H1 (cell line): Measurements from ENCODE around the gene TEAD4. TPM values are rescaled to one million over a fixed set of nuclear protein-coding genes. Genes with fewer than 3 reads are reported as not detected.

ENCODE experiments used
- CTCF ChIA-PET: fragments of 300-600 bp; sonication (Branson Sonifier 250); formaldehyde crosslinking; loops from one replicate; lab custom pipeline; 2021; ENCODE audit not compliant: partially characterized antibody; lab: Charles Lee
- POLR2A ChIA-PET: fragments of 300-600 bp; sonication (Branson Sonifier 250); formaldehyde crosslinking; loops from one replicate; lab custom pipeline; 2021; ENCODE audit warnings: inconsistent platforms; ENCODE audit not compliant: partially characterized antibody; lab: Charles Lee
- DNase-seq, 2 experiments: peaks; one replicate each; pipeline versions ENCODE4 v3.0.0 to v3.0.0-alpha.2; 2010 to 2022; ENCODE audit warnings: low spot score in 2 of 2, low read depth in 1 of 2, mixed read lengths in 1 of 2
- FAIRE-seq: peaks from 2 replicates; lab custom pipeline; 2011; peaks lifted over from hg19 to GRCh38; lab: Jason Lieb, UNC
- H2AFZ ChIP-seq: 2 replicates; pipeline ENCODE4 v1.8.1; 2012; ENCODE audit warnings: low read length, inconsistent platforms
- H2AK5ac ChIP-seq: 2 replicates; pipeline ENCODE4 v1.6.1; 2013; ENCODE audit warnings: low read depth, low read length
- H2BK120ac ChIP-seq: replicated peaks from 2 replicates; pipeline ENCODE3; 2013; ENCODE audit warnings: low read depth, low read length, inconsistent platforms
- H2BK12ac ChIP-seq: 2 replicates; pipeline ENCODE4 v1.6.1; 2013; ENCODE audit warnings: low read depth, low read length
- H2BK15ac ChIP-seq: 2 replicates; pipeline ENCODE4 v1.6.1; 2013; ENCODE audit warnings: low read length
- H2BK20ac ChIP-seq: 2 replicates; pipeline ENCODE4 v1.6.1; 2013; ENCODE audit warnings: low read length
- H2BK5ac ChIP-seq: 2 replicates; pipeline ENCODE4 v1.6.1; 2013; ENCODE audit warnings: low read depth, low read length
- H3K14ac ChIP-seq: 2 replicates; pipeline ENCODE4 v1.6.1; 2013; ENCODE audit warnings: inconsistent platforms; ENCODE audit not compliant: insufficient read length
- H3K18ac ChIP-seq: 2 replicates; pipeline ENCODE4 v1.6.1; 2013; ENCODE audit warnings: low read length; ENCODE audit errors: extremely low read depth
- H3K23ac ChIP-seq: 2 replicates; pipeline ENCODE4 v1.6.1; 2013; ENCODE audit warnings: inconsistent platforms; ENCODE audit not compliant: insufficient read length
- H3K23me2 ChIP-seq: 2 replicates; pipeline ENCODE4 v1.6.1; 2013; ENCODE audit warnings: low read depth, low read length
- H3K27ac ChIP-seq: 2 replicates; pipeline ENCODE4 v1.6.1; 2011; ENCODE audit warnings: low read depth, low read length, inconsistent platforms
- H3K27me3 ChIP-seq, 4 experiments: replicated peaks in 1 of 4; 1 replicate in 1 of 4; 2 replicates in 3 of 4; pipeline versions ENCODE4 v1.6.1 to v1.8.1; 2011 to 2013; ENCODE audit warnings: low read length in 3 of 4, mild to moderate bottlenecking in 3 of 4, inconsistent platforms in 2 of 4, mixed read lengths in 2 of 4, moderate library complexity in 1 of 4; ENCODE audit not compliant: control insufficient read depth in 3 of 4, insufficient read depth in 3 of 4; ENCODE audit errors: extremely low read depth in 1 of 4
- H3K36me3 ChIP-seq, 4 experiments: 2 replicates each; pipeline versions ENCODE4 v1.6.1 to v1.8.1; 2011 to 2013; ENCODE audit warnings: mild to moderate bottlenecking in 4 of 4, low read length in 3 of 4, moderate library complexity in 2 of 4, control low read depth in 1 of 4, inconsistent platforms in 1 of 4; ENCODE audit not compliant: insufficient read depth in 4 of 4, control insufficient read depth in 2 of 4
- H3K4ac ChIP-seq: replicated peaks from 2 replicates; pipeline ENCODE3; 2013; ENCODE audit warnings: low read length, low read depth, mixed read lengths, inconsistent platforms; ENCODE audit not compliant: insufficient read length
- H3K4me1 ChIP-seq, 4 experiments: replicated peaks in 1 of 4; 1 replicate in 1 of 4; 2 replicates in 3 of 4; pipeline versions ENCODE4 v1.6.1 to v1.8.1; 2011 to 2013; ENCODE audit warnings: low read length in 3 of 4, inconsistent platforms in 2 of 4, mixed read lengths in 1 of 4; ENCODE audit not compliant: insufficient read depth in 4 of 4, control insufficient read depth in 3 of 4
- H3K4me2 ChIP-seq, 2 experiments: 2 replicates each; pipeline versions ENCODE4 v1.6.1 to v1.8.1; 2011 to 2013; ENCODE audit warnings: low read depth in 2 of 2, low read length in 2 of 2, control low read depth in 1 of 2, inconsistent platforms in 1 of 2, mild to moderate bottlenecking in 1 of 2; ENCODE audit not compliant: insufficient read depth in 1 of 2
- H3K4me3 ChIP-seq, 4 experiments: fragments of 200-600, 300-600 bp in 1 of 4; sonication (generic), shearing (Covaris generic), sonication (Bioruptor Twin) in 1 of 4; 2 replicates each; pipeline versions ENCODE4 v1.5.1 to v1.8.1; 2011 to 2016; ENCODE audit warnings: low read length in 4 of 4, low read depth in 3 of 4, control low read depth in 2 of 4, inconsistent platforms in 2 of 4, mild to moderate bottlenecking in 2 of 4, mixed read lengths in 1 of 4, moderate library complexity in 1 of 4; ENCODE audit not compliant: insufficient read depth in 2 of 4; ENCODE audit errors: extremely low read depth in 1 of 4
- H3K56ac ChIP-seq: replicated peaks from 2 replicates; pipeline ENCODE3; 2013; ENCODE audit warnings: low read depth, mild to moderate bottlenecking, mixed read lengths, low read length, inconsistent platforms; ENCODE audit not compliant: insufficient read length
- H3K79me1 ChIP-seq: 2 replicates; pipeline ENCODE4 v1.6.1; 2013; ENCODE audit warnings: low read depth, low read length, control low read depth
- H3K79me2 ChIP-seq, 2 experiments: 2 replicates each; pipeline versions ENCODE4 v1.6.1 to v1.8.1; 2012 to 2013; ENCODE audit warnings: low read length in 2 of 2, mild to moderate bottlenecking in 2 of 2, inconsistent platforms in 1 of 2; ENCODE audit not compliant: insufficient read depth in 2 of 2, control insufficient read depth in 1 of 2
- H3K9ac ChIP-seq, 4 experiments: replicated peaks in 1 of 4; 1 replicate in 1 of 4; 2 replicates in 3 of 4; pipeline versions ENCODE4 v1.6.1 to v1.8.1; 2011 to 2013; ENCODE audit warnings: low read depth in 3 of 4, low read length in 3 of 4, control low read depth in 2 of 4, mild to moderate bottlenecking in 2 of 4, moderate library complexity in 2 of 4, inconsistent platforms in 1 of 4; ENCODE audit errors: extremely low read depth in 1 of 4
- H3K9me3 ChIP-seq, 2 experiments: 2 replicates each; pipeline versions ENCODE4 v1.6.1 to v1.8.1; 2012 to 2013; ENCODE audit warnings: mild to moderate bottlenecking in 2 of 2, moderate library complexity in 2 of 2, control low read depth in 1 of 2, inconsistent platforms in 1 of 2, low read depth in 1 of 2, low read length in 1 of 2, mixed read lengths in 1 of 2; ENCODE audit not compliant: insufficient read depth in 2 of 2
- H4K20me1 ChIP-seq, 2 experiments: replicated peaks in 1 of 2; 2 replicates each; pipeline versions ENCODE3 to v1.8.1; 2011 to 2013; ENCODE audit warnings: inconsistent platforms in 2 of 2, low read length in 2 of 2, mild to moderate bottlenecking in 1 of 2; ENCODE audit not compliant: insufficient read depth in 2 of 2, control insufficient read depth in 1 of 2
- H4K5ac ChIP-seq: 2 replicates; pipeline ENCODE4 v1.6.1; 2013; ENCODE audit warnings: low read length, low read depth, mixed read lengths, inconsistent platforms; ENCODE audit not compliant: insufficient read length
- H4K8ac ChIP-seq: 2 replicates; pipeline ENCODE4 v1.8.0; 2013; ENCODE audit warnings: mild to moderate bottlenecking, moderate library complexity, low read length, inconsistent platforms; ENCODE audit not compliant: insufficient read depth; ENCODE audit errors: extremely low read depth
- H4K91ac ChIP-seq: replicated peaks from 2 replicates; pipeline ENCODE3; 2013; ENCODE audit warnings: low read length, mixed read lengths, inconsistent platforms; ENCODE audit not compliant: insufficient read length
- JUND ChIP-seq: IDR thresholded peaks from 2 replicates; pipeline ENCODE4 v1.6.1; 2011; ENCODE audit warnings: mild to moderate bottlenecking, improper control_type of control experiment, low read length
- MAX ChIP-seq: IDR thresholded peaks from 2 replicates; pipeline ENCODE4 v1.6.1; 2012; ENCODE audit warnings: inconsistent platforms
- RAD21 ChIP-seq, 2 experiments: IDR thresholded peaks in 1 of 2; conservative IDR thresholded peaks in 1 of 2; 2 replicates each; pipeline ENCODE4 v1.6.1; 2011; ENCODE audit warnings: low read depth in 2 of 2, low read length in 2 of 2, improper control_type of control experiment in 1 of 2, inconsistent platforms in 1 of 2, mild to moderate bottlenecking in 1 of 2, moderate library complexity in 1 of 2
- WGBS, 2 experiments: shearing (Covaris generic) in 1 of 2; methylation state at CpG; one replicate each; pipeline versions ENCODE4 v1.1.6 to v1.1.7; 2013 to 2015; ENCODE audit warnings: low lambda C conversion rate in 2 of 2, mixed read lengths in 2 of 2, inconsistent platforms in 1 of 2, low coverage in 1 of 2, missing lambda C conversion rate in 1 of 2; ENCODE audit not compliant: insufficient replicate concordance in 2 of 2, insufficient coverage in 1 of 2, insufficient read length in 1 of 2; ENCODE audit errors: extremely low coverage in 1 of 2, missing lambda C conversion rate in 1 of 2; 5-methylcytosine and 5-hydroxymethylcytosine counted together
- polyA plus RNA-seq, 7 experiments: library from polyadenylated mRNA; depleted of rRNA in 3 of 7; stranded (reverse) in 5 of 7; unstranded in 2 of 7; fragments of >200 nt in 5 of 7; fragments of 200-250 nt in 2 of 7; gene quantifications; 1 replicate in 5 of 7; 2 replicates in 1 of 7; 4 replicates in 1 of 7; pipeline versions ENCODE4 v1.2.1 to v1.2.3, GENCODE V29; 2011 to 2013; ENCODE audit warnings: missing spikeins in 2 of 7, mixed read lengths in 2 of 7
- total RNA-seq: library from RNA; stranded (reverse); fragmentation: NEBNext Ultra II Directional; extraction: Animal tissue kit (Norgen Biotek cat#: 25700); gene quantifications from 2 replicates; pipeline ENCODE4 v1.2.1, GENCODE V29; 2021

TEAD4 gene
- total and polyA plus RNA-seq, 2 of the 8 experiments (the other 6 are each of a cell fraction or from before 2014, with no cell fraction given), result 56.7 to 116 TPM

GRCh38 chr12:2919249-2919648 is 39.9 kb upstream of the TEAD4 start:
- CTCF ChIA-PET, result no interaction called here
- TF ChIP-seq RAD21 (IDR thresholded peaks at IDR 0.05 in 1 of 2, conservative IDR thresholded peaks at IDR 0.05 in 1 of 2; ENCODE audit: low read depth in 2 of 2, low read length in 2 of 2) (no peak), MAX (no peak), JUND (no peak)
- no peaks in the 10 kb centered on the region for H3K23me2 ChIP-seq
- H3K36me3 ChIP-seq, result peaks cover 0 to 4% (median 0%) of the 10 kb centered on the region in 4 experiments; a peak in 3 of 8 replicates
- H3K9ac ChIP-seq, result no peak overlapping the region
- DNase-seq (no peak), FAIRE-seq (no peak)
- POLR2A ChIA-PET, result interaction anchor here (0.7 kb wide), 2 partner anchors 60 to 120 kb away, joined by 3 to 4 read pairs; no protein-coding TSS in a partner anchor
- H4K20me1 ChIP-seq, result no peaks in the 10 kb centered on the region
- no peak overlapping the region for H2BK15ac ChIP-seq
- no peak overlapping the region for H3K4me2 ChIP-seq
- H3K79me2 ChIP-seq, result no peaks in the 10 kb centered on the region
- H3K9me3 ChIP-seq, result no peaks in the 10 kb centered on the region
- no peak overlapping the region for H2AK5ac ChIP-seq
- H3K79me1 ChIP-seq, result no peaks in the 10 kb centered on the region; the same call in 1 of the 2 replicates
- H4K91ac ChIP-seq, result no peak overlapping the region
- H2BK20ac ChIP-seq, result no peak overlapping the region
- H3K4ac ChIP-seq, result no peak overlapping the region
- no peak overlapping the region for H3K23ac ChIP-seq
- no peak overlapping the region for H4K8ac ChIP-seq
- no peak overlapping the region for H2BK5ac ChIP-seq
- H3K27me3 ChIP-seq, result no peaks in the 10 kb centered on the region
- no peak overlapping the region for H4K5ac ChIP-seq
- H3K14ac ChIP-seq, result no peak overlapping the region
- no peak overlapping the region for H3K18ac ChIP-seq
- peaks cover 0 to 7% (median 2%) of the 10 kb centered on the region in 4 experiments; a peak in 5 of 7 replicates for H3K4me1 ChIP-seq
- H3K27ac ChIP-seq, result no peak overlapping the region
- no peak overlapping the region for H3K56ac ChIP-seq
- H3K4me3 ChIP-seq, result no peak overlapping the region
- 94% methylated on average over 2 of the region's 2 CpGs; no CpG with 5 or more reads in 1 of the 2 experiments for WGBS, 2 experiments
- H2AFZ ChIP-seq, result no peak overlapping the region
- H2BK12ac ChIP-seq, result no peak overlapping the region
- H2BK120ac ChIP-seq, result no peak overlapping the region
